ENCODE data around the gene RCOR1. TPM values are rescaled to one million over a fixed set of nuclear protein-coding genes. Genes with fewer than 3 reads are reported as not detected.

The RCOR1 gene
- total and polyA plus RNA-seq, 2 of the 8 experiments (the other 6 are each of a cell fraction or from before 2014, with no cell fraction given), result 12.3 to 26.3 TPM

GRCh38 chr14:102750376-102750775 lies 157.9 kb downstream of the RCOR1 start (continued):
- TF ChIP-seq PHF8 (conservative IDR thresholded peaks at IDR 0.05; ENCODE audit: low read depth, low read length) (no peak), SRF (IDR thresholded peaks at IDR 0.05; ENCODE audit: low read depth, low read length) (no peak)
- TF ChIP-seq, protein P1, sequence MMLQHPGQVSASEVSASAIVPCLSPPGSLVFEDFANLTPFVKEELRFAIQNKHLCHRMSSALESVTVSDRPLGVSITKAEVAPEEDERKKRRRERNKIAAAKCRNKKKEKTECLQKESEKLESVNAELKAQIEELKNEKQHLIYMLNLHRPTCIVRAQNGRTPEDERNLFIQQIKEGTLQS (IDR thresholded peaks at IDR 0.05; ENCODE audit: insufficient read depth, low read depth, low read length), result no peak
